A204.1 (cell line): ENCODE data around the gene TPSAB1.

Source experiments
- FAIRE-seq: peaks from 2 replicates; lab custom pipeline; 2012; peaks lifted over from hg19 to GRCh38; lab: Jason Lieb, UNC

Gene TPSAB1

GRCh38 chr16:1287982-1288670, 47.6 kb downstream of the TPSAB1 start:
- FAIRE-seq, result no peak

GRCh38 chr16:1288813-1289476, 48.4 kb downstream of the TPSAB1 start:
- FAIRE-seq, result no peak

GRCh38 chr16:1289477-1289866, 49.0 kb downstream of the TPSAB1 start:
- FAIRE-seq, result no peak

- FAIRE-seq, result no peak
These were observed 49.6 kb downstream of the TPSAB1 start for GRCh38 chr16:1290063-1290501.

- FAIRE-seq, result no peak
These were observed 50.5 kb downstream of the TPSAB1 start for GRCh38 chr16:1290860-1291575.

- FAIRE-seq, result no peak
These were observed 51.1 kb downstream of the TPSAB1 start for GRCh38 chr16:1291576-1291974.
